Right cardiac atrium (tissue), 5 donors: ENCODE data around the gene ATP8A1. TPM values are rescaled to one million over a fixed set of nuclear protein-coding genes. Genes with fewer than 3 reads are reported as not detected.

Experiments
- ATAC-seq, 2 donors: fragments of 200-7000 bp; cut with Tn5 transposase; one replicate each; pipeline versions ENCODE4 v1.8.0 to v1.9.1; 2020; ENCODE audit warnings: moderate library complexity in 2 of 2, mild to moderate bottlenecking in 1 of 2
- DNase-seq, 3 donors: peaks; one replicate each; pipeline ENCODE4 v3.0.0-alpha.2; 2020
- H3K27ac ChIP-seq: one replicate; pipeline ENCODE4 v1.5.1; 2013; ENCODE audit warnings: mild to moderate bottlenecking, low read length, control low read depth, moderate library complexity
- H3K27me3 ChIP-seq: one replicate; pipeline ENCODE4 v1.6.1; 2013; ENCODE audit not compliant: control insufficient read depth, insufficient read depth
- H3K4me1 ChIP-seq: one replicate; pipeline ENCODE4 v1.6.1; 2013; ENCODE audit warnings: low read length; ENCODE audit not compliant: control insufficient read depth, insufficient read depth
- H3K4me3 ChIP-seq: one replicate; pipeline ENCODE4 v1.5.1; 2013; ENCODE audit warnings: low read length, control low read depth
- H3K9me3 ChIP-seq: one replicate; pipeline ENCODE4 v1.6.1; 2013; ENCODE audit warnings: low read length; ENCODE audit not compliant: control insufficient read depth
- WGBS: extraction: QIAGEN DNeasy Blood & Tissue Kit; methylation state at CpG from one replicate; pipeline ENCODE4 v1.1.7; 2013; 5-methylcytosine and 5-hydroxymethylcytosine counted together
- intact Hi-C, 4 donors: fragments of 100-400 bp; cut with DNase I; formaldehyde crosslinking; loops; one replicate each; pipeline versions ENCODE4 v1.11.0 to v1.14.0; 2022 to 2023
- polyA plus RNA-seq: library from polyadenylated mRNA; stranded (reverse); fragments of 200-250 nt; gene quantifications from one replicate; pipeline ENCODE4 v1.2.3, GENCODE V29; 2013
- total RNA-seq, 4 donors: library from RNA; stranded (reverse); fragmentation: NEBNext Ultra II Directional; extraction: Animal tissue kit (Norgen Biotek cat#: 25700); gene quantifications; one replicate each; pipeline ENCODE4 v1.2.1, GENCODE V29; 2021
- donor health status: healthy with polysubstance abuse.
- donor health status: DM: no; HTN: yes; CAD: no.
- donor health status: DM: no; HTN: no; CAD: no.
- donor health status: DM: no; HTN: yes; CAD: no; lungs with severe emphysema.
- donor health status: DM: yes; HTN: yes; CAD: no.

ATP8A1 gene
- total and polyA plus RNA-seq, 5 donors, result 9.5 to 28.2 (median 20.7) TPM

DNA sequence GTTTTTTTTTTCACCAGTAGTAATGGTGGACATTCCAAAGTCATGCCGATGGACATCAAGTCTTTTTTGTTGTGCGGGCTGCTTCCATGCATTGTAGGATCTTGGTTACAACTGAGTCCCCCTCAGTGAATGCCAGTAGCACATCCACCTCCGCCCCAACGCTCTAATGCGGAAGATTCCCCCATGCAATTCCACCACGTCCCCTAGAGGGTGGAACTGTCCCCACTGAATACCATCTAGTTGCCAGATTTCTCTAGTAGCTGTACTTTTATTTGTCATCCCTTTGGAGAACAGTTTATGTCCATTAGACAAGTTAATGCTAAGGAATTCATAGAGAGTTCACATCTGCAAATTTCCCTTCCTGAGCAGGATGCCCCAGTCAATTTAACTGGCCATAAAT is 252.9 kb downstream of the ATP8A1 start:
- ATAC-seq (no peak), DNase-seq (no peak)
- 75% methylated on average over 6 of the region's 6 CpGs for WGBS
- Histone ChIP-seq H3K27me3 (no peaks in the 10 kb centered on the region), H3K4me3 (no peak overlapping the region), H3K27ac (no peak overlapping the region), H3K9me3 (no peaks in the 10 kb centered on the region), H3K4me1 (no peaks in the 10 kb centered on the region)
- intact Hi-C loops, result no loop called here

- no peaks in the 10 kb centered on the region for H3K27me3 ChIP-seq
- DNase-seq (peak in 1 of 3 donors; percentile 48), ATAC-seq (no peak)
- no peaks in the 10 kb centered on the region for H3K4me1 ChIP-seq
- intact Hi-C loops, result no loop called here
- no peak overlapping the region for H3K4me3 ChIP-seq
- 62% methylated on average over 9 of the region's 9 CpGs for whole genome bisulfite sequencing
- no peak overlapping the region for H3K27ac ChIP-seq
- H3K9me3 ChIP-seq, result no peaks in the 10 kb centered on the region
Observed at GRCh38 chr4:42401171-42401570, 255.7 kb downstream of the ATP8A1 start.

- H3K4me1 ChIP-seq, result no peaks in the 10 kb centered on the region
Observed at GRCh38 chr4:42399393-42399792, 257.5 kb downstream of the ATP8A1 start.

DNA sequence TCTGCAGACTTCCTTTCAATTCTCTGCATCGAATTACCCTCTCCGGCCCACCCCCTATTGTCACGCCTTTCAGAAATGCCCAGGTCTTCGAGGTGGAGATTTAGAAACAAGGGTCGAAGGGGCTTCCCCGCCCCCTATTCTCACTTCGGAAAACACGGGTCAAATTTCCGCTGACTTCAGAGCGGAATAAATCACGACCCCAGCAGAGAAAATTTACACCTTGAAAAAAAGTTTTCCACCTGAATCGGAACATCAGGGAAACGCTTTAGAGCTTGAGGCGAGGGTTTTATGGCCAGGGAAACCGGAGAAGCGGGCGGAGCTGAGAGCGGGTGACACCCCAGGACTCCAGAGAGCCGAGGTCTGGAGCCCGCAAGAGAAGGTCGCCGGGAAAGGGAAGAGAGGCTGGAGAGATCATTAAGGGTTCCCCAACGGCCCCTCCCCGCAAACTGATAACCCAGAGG is 258.0 kb downstream of the ATP8A1 start:
- intact Hi-C loops, result no loop called here
- H3K27ac ChIP-seq, result no peak overlapping the region
- 7% methylated on average over 24 of the region's 24 CpGs for WGBS
- peak in 1 of 3 donors; percentile 53 for DNase-seq
- H3K9me3 ChIP-seq, result no peaks in the 10 kb centered on the region
- peak in 1 of 2 donors; percentile 31 for ATAC-seq
- no peaks in the 10 kb centered on the region for H3K4me1 ChIP-seq
- H3K4me3 ChIP-seq, result peak overlapping the region; percentile 76
- no peaks in the 10 kb centered on the region for H3K27me3 ChIP-seq

More at GRCh38 chr4:42399393-42399792, 257.5 kb downstream of the ATP8A1 start:
- no peaks in the 10 kb centered on the region for H3K9me3 ChIP-seq
- WGBS, result 27% methylated on average over 10 of the region's 10 CpGs
- intact Hi-C loops, result no loop called here
- ATAC-seq, result peak; percentile 31 to 36
- DNase-seq, result peak in 1 of 3 donors; percentile 51
- H3K27ac ChIP-seq, result no peak overlapping the region
- no peaks in the 10 kb centered on the region for H3K27me3 ChIP-seq
- peak overlapping the region; percentile 76 for H3K4me3 ChIP-seq

DNA sequence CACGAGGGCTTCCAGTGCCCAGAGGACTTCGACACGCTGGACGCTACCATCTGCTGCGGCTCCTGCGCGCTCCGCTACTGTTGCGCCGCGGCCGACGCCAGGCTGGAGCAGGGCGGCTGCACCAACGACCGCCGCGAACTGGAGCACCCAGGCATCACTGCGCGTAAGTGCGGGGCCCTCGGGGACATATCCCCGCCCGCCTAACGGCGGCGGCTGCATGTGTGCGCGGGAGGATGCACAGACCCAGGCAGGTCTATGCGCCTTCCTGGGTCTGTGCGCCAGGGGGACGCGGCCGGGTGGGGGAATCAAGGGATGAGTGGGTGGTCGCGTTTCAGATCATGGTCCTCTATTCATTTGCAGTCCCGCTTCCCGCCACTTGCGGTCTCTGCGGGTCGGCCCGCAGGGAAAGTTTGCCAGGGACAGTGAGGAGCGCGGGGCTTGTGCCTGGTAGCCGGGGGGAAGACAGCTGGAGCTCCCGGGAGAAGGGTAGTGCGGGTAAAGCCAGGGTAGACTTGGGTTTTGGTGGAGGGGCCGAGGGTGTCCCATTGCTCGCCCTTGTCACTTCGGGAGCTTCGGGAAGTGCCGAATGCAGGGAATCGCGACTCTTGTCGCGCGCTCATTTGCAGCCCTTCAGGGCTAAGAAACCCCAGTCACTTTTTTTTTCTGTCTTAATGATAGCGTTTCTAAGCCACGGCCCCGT is 258.6 kb downstream of the ATP8A1 start:
- no peak overlapping the region for H3K27ac ChIP-seq
- intact Hi-C loops, result no loop called here
- WGBS, result under 1% methylated on average over 60 of the region's 60 CpGs
- no peaks in the 10 kb centered on the region for H3K9me3 ChIP-seq
- peak overlapping the region; percentile 76 for H3K4me3 ChIP-seq
- H3K27me3 ChIP-seq, result no peaks in the 10 kb centered on the region
- no peaks in the 10 kb centered on the region for H3K4me1 ChIP-seq
- peak; percentile 34 to 66 for ATAC-seq
- DNase-seq, result peak; percentile 34 to 67 (median 44)

DNA sequence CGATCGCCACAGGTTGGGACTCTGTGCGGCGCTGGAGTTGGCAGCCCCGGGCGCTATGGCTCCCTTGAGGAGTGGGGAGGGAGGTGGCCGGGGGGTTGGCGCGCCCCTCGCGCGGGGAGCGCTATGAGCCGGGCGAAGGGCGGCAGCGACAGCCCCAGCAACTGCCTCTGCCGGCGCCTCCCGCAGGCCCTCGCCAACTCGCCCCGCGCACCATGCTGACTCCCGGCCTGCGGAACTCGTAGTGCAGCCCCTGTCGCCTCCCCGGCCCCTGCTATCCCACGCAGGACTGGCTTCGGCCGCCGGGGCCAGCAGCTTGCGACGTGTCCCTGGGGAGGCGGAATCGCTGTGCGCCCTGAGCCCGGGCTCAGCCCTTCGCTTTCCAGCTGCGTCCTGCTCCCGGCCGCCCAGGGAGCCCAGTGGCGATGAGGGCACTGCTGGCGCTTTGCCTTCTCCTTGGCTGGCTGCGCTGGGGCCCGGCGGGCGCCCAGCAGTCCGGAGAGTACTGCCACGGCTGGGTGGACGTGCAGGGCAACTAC is 259.2 kb downstream of the ATP8A1 start:
- intact Hi-C loops, result no loop called here
- Histone ChIP-seq H3K27me3 (no peaks in the 10 kb centered on the region), H3K4me3 (peak overlapping the region; percentile 76), H3K4me1 (no peaks in the 10 kb centered on the region), H3K27ac (no peak overlapping the region), H3K9me3 (no peaks in the 10 kb centered on the region)
- DNase-seq (peak; percentile 27 to 76 (median 72)), ATAC-seq (peak; percentile 55 to 63)
- under 1% methylated on average over 52 of the region's 52 CpGs for WGBS

GRCh38 chr4:42396752-42397634 is 259.9 kb downstream of the ATP8A1 start, which contains the start of gene SHISA3:
TSS of gene SHISA3 (plus strand) at chr4:42397488. CDS start at chr4:42398057, 569 bp downstream.
- no peaks in the 10 kb centered on the region for H3K27me3 ChIP-seq
- no peak within 1 kb of the TSS for H3K27ac ChIP-seq
- WGBS, result 5% methylated on average over 61 of the region's 61 CpGs
- peak; percentile 47 to 83 (median 70) for DNase-seq
- intact Hi-C loops, result no loop called here
- peak within 1 kb of the TSS; percentile 76 for H3K4me3 ChIP-seq
- H3K9me3 ChIP-seq, result no peaks in the 10 kb centered on the region
- ATAC-seq, result peak; percentile 77 to 80
- no peaks in the 10 kb centered on the region for H3K4me1 ChIP-seq

GRCh38 chr4:42396361-42396751 is 260.5 kb downstream of the ATP8A1 start:
- Histone ChIP-seq H3K27me3 (no peaks in the 10 kb centered on the region), H3K4me3 (peak overlapping the region; percentile 76), H3K27ac (no peak overlapping the region), H3K9me3 (no peaks in the 10 kb centered on the region), H3K4me1 (no peaks in the 10 kb centered on the region)
- no peak for ATAC-seq
- intact Hi-C loops, result no loop called here
- no peak for DNase-seq
- 43% methylated on average over 17 of the region's 17 CpGs for WGBS

DNA sequence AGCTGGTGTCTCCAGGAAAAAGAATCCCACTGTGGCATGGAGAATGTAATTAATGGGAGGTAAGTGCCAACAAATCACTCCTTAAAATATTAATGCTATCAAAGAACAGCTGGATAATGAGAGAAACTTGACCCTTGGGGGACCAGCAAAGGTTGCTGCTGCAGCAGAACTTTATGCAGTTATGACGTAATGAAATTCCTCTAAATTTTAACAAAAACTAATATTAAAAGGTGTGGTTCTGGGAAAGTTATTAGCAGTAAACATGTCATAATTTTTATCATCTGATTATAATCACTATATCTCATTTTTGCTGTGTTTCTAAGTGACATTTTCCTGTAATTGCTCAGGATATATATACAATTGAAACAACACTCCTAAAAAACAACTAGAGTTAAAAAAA is 261.3 kb downstream of the ATP8A1 start:
- Histone ChIP-seq H3K4me3 (no peak overlapping the region), H3K27me3 (no peaks in the 10 kb centered on the region), H3K9me3 (no peaks in the 10 kb centered on the region), H3K27ac (no peak overlapping the region), H3K4me1 (no peaks in the 10 kb centered on the region)
- WGBS, result 90% methylated on average over 1 of the region's 1 CpG
- ATAC-seq (no peak), DNase-seq (no peak)
- intact Hi-C loops, result no loop called here

DNA sequence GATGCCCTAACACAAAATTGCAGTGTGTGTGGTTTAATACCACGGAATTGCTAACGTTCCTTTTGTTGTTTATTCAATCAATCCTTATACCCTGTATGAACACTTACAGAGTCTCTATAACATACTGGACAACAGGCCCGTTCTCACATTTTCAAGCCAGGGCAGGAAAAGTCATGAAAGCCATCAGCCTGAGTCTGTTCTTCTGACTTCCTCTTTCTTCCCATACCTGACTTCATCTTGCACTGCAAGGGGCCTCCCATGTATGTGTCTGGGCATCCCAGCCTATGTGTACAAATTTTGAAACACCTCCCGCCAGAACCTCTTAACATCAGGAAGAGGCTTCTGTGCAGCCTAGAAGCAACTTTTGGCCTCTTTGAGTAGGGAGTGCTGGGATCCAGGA is 264.5 kb downstream of the ATP8A1 start:
- H3K27me3 ChIP-seq, result no peaks in the 10 kb centered on the region
- no peaks in the 10 kb centered on the region for H3K4me1 ChIP-seq
- ATAC-seq, result no peak
- intact Hi-C loops, result no loop called here
- WGBS, result 89% methylated on average over 4 of the region's 4 CpGs
- H3K9me3 ChIP-seq, result no peaks in the 10 kb centered on the region
- H3K27ac ChIP-seq, result no peak overlapping the region
- DNase-seq, result no peak
- no peak overlapping the region for H3K4me3 ChIP-seq

DNA sequence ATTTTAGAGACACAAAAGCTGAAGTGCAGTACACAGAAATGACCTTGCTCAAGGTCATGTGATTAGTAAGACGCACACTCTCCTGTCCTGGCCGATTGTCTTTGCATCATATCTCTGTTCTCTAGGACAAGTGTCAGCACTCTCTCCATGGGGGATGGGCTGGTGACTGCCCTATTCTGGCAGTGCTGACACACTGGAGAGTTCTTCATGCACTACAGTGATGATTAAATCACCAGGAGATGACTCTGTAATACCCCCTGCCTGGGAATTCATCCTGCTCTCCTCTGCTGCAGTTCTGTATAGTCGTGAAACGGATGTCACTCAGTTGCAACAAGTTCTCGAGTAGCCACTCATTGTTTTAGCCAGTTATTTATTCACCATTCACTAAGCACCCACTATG is 264.9 kb downstream of the ATP8A1 start:
- no peaks in the 10 kb centered on the region for H3K4me1 ChIP-seq
- no peaks in the 10 kb centered on the region for H3K27me3 ChIP-seq
- 43% methylated on average over 5 of the region's 5 CpGs for WGBS
- intact Hi-C loops, result no loop called here
- no peaks in the 10 kb centered on the region for H3K9me3 ChIP-seq
- DNase-seq (peak; percentile 36 to 68 (median 61)), ATAC-seq (peak; percentile 90 to 91)
- no peak overlapping the region for H3K4me3 ChIP-seq
- H3K27ac ChIP-seq, result no peak overlapping the region
